SK-N-SH treated with all-trans-retinoic acid at 6 μM for 48 hours (cell line): Measurements from ENCODE around the gene AMPD3.

Experiments
- ATAC-seq: fragments of 200-7000 bp; cut with Tn5 transposase; 3 replicates; pipeline ENCODE4 v1.9.1; 2020; ENCODE audit warnings: mild to moderate bottlenecking, moderate library complexity
- ARNTL ChIP-seq: fragments of 450-650 bp; formaldehyde crosslinking; IDR thresholded peaks from 2 replicates; pipeline ENCODE4 v1.5.0; 2020; ENCODE audit warnings: low read depth, mild to moderate bottlenecking, moderate library complexity, borderline replicate concordance
- BACH2 ChIP-seq: fragments of 250-450 bp; sonication (Bioruptor Pico); IDR thresholded peaks from 2 replicates; pipeline ENCODE4 v1.9.0; 2021; ENCODE audit warnings: mild to moderate bottlenecking, borderline replicate concordance
- ESRRG ChIP-seq: fragments of 250-450 bp; sonication (Bioruptor Pico); IDR thresholded peaks from 2 replicates; pipeline ENCODE4 v1.6.1; 2021; ENCODE audit warnings: mild to moderate bottlenecking
- GLIS3 ChIP-seq: fragments of 250-450 bp; sonication (Bioruptor Pico); IDR thresholded peaks from 2 replicates; pipeline ENCODE4 v1.5.0; 2020; ENCODE audit warnings: mild to moderate bottlenecking, moderate library complexity
- ISL1 ChIP-seq: fragments of 250-450 bp; sonication (Bioruptor Pico); IDR thresholded peaks from 2 replicates; pipeline ENCODE4 v2.1.2; 2022; ENCODE audit warnings: mild to moderate bottlenecking, moderate library complexity
- OSR1 ChIP-seq: fragments of 250-450 bp; sonication (Bioruptor Pico); IDR thresholded peaks from 2 replicates; pipeline ENCODE4 v1.8.0; 2022; ENCODE audit warnings: moderate library complexity, mild to moderate bottlenecking, inconsistent platforms
- PATZ1 ChIP-seq: fragments of 250-450 bp; sonication (Bioruptor Pico); IDR thresholded peaks from 2 replicates; pipeline ENCODE4 v1.8.0; 2020; ENCODE audit warnings: mild to moderate bottlenecking, moderate library complexity, borderline replicate concordance
- PPARA ChIP-seq: fragments of 250-450 bp; sonication (Bioruptor Pico); IDR thresholded peaks from 2 replicates; pipeline ENCODE4 v1.5.0; 2020; ENCODE audit warnings: mild to moderate bottlenecking, borderline replicate concordance
- RARB ChIP-seq: fragments of 250-450 bp; sonication (Bioruptor Pico); IDR thresholded peaks from 2 replicates; pipeline ENCODE4 v1.8.0; 2021; ENCODE audit warnings: mild to moderate bottlenecking, moderate library complexity
- SNAI2 ChIP-seq: fragments of 250-450 bp; sonication (Bioruptor Pico); IDR thresholded peaks from 2 replicates; pipeline ENCODE4 v1.5.0; 2020; ENCODE audit warnings: mild to moderate bottlenecking, moderate library complexity
- TCF4 ChIP-seq: fragments of 250-450 bp; sonication (Bioruptor Pico); IDR thresholded peaks from 2 replicates; pipeline ENCODE4 v1.8.0; 2021; ENCODE audit warnings: mild to moderate bottlenecking, moderate library complexity, borderline replicate concordance
- TOX ChIP-seq: fragments of 250-450 bp; sonication (Bioruptor Pico); IDR thresholded peaks from 2 replicates; pipeline ENCODE4 v1.8.0; 2021; ENCODE audit warnings: mild to moderate bottlenecking, moderate library complexity, borderline replicate concordance
- ZC3H10 ChIP-seq: fragments of 250-450 bp; sonication (Bioruptor Pico); IDR thresholded peaks from 2 replicates; pipeline ENCODE4 v1.5.1; 2021; ENCODE audit warnings: mild to moderate bottlenecking, moderate library complexity
- ZFP3 ChIP-seq: fragments of 250-450 bp; sonication (Bioruptor Pico); IDR thresholded peaks from 2 replicates; pipeline ENCODE4 v1.5.0; 2020; ENCODE audit warnings: mild to moderate bottlenecking, moderate library complexity
- ZFP30 ChIP-seq: fragments of 450-650 bp; formaldehyde crosslinking; IDR thresholded peaks from 2 replicates; pipeline ENCODE4 v1.5.0; 2022; ENCODE audit warnings: mild to moderate bottlenecking, moderate library complexity
- ZNF565 ChIP-seq: fragments of 450-650 bp; formaldehyde crosslinking; conservative IDR thresholded peaks from 2 replicates; pipeline ENCODE4 v1.5.0; 2020; ENCODE audit warnings: low read depth, mild to moderate bottlenecking, moderate library complexity
- ZNF70 ChIP-seq: fragments of 450-650 bp; formaldehyde crosslinking; IDR thresholded peaks from 2 replicates; pipeline ENCODE4 v1.5.0; 2020; ENCODE audit warnings: mild to moderate bottlenecking, moderate library complexity
- ZNF8 ChIP-seq: fragments of 450-650 bp; formaldehyde crosslinking; IDR thresholded peaks from 2 replicates; pipeline ENCODE4 v1.5.0; 2020; ENCODE audit warnings: mild to moderate bottlenecking, moderate library complexity
- TF ChIP-seq, protein P1 (sequence below): fragments of 250-450 bp; sonication (Bioruptor Pico); IDR thresholded peaks from 2 replicates; pipeline ENCODE4 v1.5.1; 2021; ENCODE audit warnings: mild to moderate bottlenecking, moderate library complexity
- TF ChIP-seq, protein P2 (sequence below): fragments of 250-450 bp; sonication (Bioruptor Pico); IDR thresholded peaks from 2 replicates; pipeline ENCODE4 v1.5.0; 2020; ENCODE audit warnings: mild to moderate bottlenecking, moderate library complexity
- TF ChIP-seq, protein P3 (sequence below): fragments of 250-450 bp; sonication (Bioruptor Pico); IDR thresholded peaks from 2 replicates; pipeline ENCODE4 v1.8.0; 2021; ENCODE audit warnings: low read depth, mild to moderate bottlenecking, moderate library complexity, borderline replicate concordance
- TF ChIP-seq, protein P4 (sequence below): fragments of 250-450 bp; sonication (Bioruptor Pico); IDR thresholded peaks from 2 replicates; pipeline ENCODE4 v1.5.1; 2020; ENCODE audit warnings: low read depth, mild to moderate bottlenecking, moderate library complexity

The AMPD3 gene

DNA sequence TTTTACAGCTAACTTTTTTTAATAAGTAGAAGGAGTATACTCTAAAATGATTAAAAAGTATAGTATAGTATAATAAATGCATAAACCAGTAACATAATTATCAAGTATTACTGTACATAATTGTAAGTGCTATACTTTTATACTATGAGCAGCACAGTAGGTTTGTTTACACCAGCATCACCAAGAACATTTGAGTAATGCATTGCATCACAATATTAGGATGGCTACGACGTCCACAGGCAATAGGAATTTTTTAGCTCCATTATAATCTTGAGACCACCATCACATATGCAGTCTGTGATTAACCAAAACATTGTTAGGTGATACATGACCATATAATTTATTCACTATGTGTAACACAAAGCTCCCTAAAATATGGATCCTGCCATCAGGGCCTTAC lies 65.5 kb downstream of the AMPD3 start:
- no peak for ATAC-seq
- TF ChIP-seq ZNF565 (no peak), PPARA (CRISPR knock-in tag) (no peak), ISL1 (CRISPR knock-in tag) (no peak), BACH2 (no peak), RARB (CRISPR knock-in tag) (no peak), TOX (CRISPR knock-in tag) (no peak), ZFP3 (CRISPR knock-in tag) (no peak)
- TF ChIP-seq, protein P1, sequence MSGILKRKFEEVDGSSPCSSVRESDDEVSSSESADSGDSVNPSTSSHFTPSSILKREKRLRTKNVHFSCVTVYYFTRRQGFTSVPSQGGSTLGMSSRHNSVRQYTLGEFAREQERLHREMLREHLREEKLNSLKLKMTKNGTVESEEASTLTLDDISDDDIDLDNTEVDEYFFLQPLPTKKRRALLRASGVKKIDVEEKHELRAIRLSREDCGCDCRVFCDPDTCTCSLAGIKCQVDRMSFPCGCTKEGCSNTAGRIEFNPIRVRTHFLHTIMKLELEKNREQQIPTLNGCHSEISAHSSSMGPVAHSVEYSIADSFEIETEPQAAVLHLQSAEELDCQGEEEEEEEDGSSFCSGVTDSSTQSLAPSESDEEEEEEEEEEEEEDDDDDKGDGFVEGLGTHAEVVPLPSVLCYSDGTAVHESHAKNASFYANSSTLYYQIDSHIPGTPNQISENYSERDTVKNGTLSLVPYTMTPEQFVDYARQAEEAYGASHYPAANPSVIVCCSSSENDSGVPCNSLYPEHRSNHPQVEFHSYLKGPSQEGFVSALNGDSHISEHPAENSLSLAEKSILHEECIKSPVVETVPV (CRISPR knock-in tag): no peak

GRCh38 chr11:10522276-10522675 lies 67.2 kb downstream of the AMPD3 start:
- TF ChIP-seq PATZ1 (CRISPR knock-in tag) (no peak), ZFP30 (CRISPR knock-in tag) (no peak), ZC3H10 (CRISPR knock-in tag) (no peak), ESRRG (CRISPR knock-in tag) (no peak), PPARA (CRISPR knock-in tag) (no peak), ZNF565 (no peak), ARNTL (CRISPR knock-in tag) (no peak), BACH2 (no peak), GLIS3 (CRISPR knock-in tag) (no peak), SNAI2 (CRISPR knock-in tag) (no peak), RARB (CRISPR knock-in tag) (no peak), TOX (CRISPR knock-in tag) (no peak), TCF4 (CRISPR knock-in tag) (no peak)
- TF ChIP-seq, protein P1 (CRISPR knock-in tag): no peak
- TF ChIP-seq, protein P2, sequence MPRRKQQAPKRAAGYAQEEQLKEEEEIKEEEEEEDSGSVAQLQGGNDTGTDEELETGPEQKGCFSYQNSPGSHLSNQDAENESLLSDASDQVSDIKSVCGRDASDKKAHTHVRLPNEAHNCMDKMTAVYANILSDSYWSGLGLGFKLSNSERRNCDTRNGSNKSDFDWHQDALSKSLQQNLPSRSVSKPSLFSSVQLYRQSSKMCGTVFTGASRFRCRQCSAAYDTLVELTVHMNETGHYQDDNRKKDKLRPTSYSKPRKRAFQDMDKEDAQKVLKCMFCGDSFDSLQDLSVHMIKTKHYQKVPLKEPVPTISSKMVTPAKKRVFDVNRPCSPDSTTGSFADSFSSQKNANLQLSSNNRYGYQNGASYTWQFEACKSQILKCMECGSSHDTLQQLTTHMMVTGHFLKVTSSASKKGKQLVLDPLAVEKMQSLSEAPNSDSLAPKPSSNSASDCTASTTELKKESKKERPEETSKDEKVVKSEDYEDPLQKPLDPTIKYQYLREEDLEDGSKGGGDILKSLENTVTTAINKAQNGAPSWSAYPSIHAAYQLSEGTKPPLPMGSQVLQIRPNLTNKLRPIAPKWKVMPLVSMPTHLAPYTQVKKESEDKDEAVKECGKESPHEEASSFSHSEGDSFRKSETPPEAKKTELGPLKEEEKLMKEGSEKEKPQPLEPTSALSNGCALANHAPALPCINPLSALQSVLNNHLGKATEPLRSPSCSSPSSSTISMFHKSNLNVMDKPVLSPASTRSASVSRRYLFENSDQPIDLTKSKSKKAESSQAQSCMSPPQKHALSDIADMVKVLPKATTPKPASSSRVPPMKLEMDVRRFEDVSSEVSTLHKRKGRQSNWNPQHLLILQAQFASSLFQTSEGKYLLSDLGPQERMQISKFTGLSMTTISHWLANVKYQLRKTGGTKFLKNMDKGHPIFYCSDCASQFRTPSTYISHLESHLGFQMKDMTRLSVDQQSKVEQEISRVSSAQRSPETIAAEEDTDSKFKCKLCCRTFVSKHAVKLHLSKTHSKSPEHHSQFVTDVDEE (CRISPR knock-in tag): no peak
- TF ChIP-seq, protein P3, sequence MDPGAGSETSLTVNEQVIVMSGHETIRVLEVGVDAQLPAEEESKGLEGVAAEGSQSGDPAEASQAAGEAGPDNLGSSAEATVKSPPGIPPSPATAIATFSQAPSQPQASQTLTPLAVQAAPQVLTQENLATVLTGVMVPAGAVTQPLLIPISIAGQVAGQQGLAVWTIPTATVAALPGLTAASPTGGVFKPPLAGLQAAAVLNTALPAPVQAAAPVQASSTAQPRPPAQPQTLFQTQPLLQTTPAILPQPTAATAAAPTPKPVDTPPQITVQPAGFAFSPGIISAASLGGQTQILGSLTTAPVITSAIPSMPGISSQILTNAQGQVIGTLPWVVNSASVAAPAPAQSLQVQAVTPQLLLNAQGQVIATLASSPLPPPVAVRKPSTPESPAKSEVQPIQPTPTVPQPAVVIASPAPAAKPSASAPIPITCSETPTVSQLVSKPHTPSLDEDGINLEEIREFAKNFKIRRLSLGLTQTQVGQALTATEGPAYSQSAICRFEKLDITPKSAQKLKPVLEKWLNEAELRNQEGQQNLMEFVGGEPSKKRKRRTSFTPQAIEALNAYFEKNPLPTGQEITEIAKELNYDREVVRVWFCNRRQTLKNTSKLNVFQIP: no peak
- ATAC-seq: no peak

- no peak for ATAC-seq
- TF ChIP-seq OSR1 (CRISPR knock-in tag): no peak
- no peak for TF ChIP-seq ZNF8 (CRISPR knock-in tag)
- no peak for TF ChIP-seq SNAI2 (CRISPR knock-in tag)
- TF ChIP-seq TOX (CRISPR knock-in tag): no peak
- no peak for TF ChIP-seq ZFP3 (CRISPR knock-in tag)
- TF ChIP-seq, protein P3: no peak
- TF ChIP-seq BACH2: no peak
- no peak for TF ChIP-seq PPARA (CRISPR knock-in tag)
- TF ChIP-seq, protein P4, sequence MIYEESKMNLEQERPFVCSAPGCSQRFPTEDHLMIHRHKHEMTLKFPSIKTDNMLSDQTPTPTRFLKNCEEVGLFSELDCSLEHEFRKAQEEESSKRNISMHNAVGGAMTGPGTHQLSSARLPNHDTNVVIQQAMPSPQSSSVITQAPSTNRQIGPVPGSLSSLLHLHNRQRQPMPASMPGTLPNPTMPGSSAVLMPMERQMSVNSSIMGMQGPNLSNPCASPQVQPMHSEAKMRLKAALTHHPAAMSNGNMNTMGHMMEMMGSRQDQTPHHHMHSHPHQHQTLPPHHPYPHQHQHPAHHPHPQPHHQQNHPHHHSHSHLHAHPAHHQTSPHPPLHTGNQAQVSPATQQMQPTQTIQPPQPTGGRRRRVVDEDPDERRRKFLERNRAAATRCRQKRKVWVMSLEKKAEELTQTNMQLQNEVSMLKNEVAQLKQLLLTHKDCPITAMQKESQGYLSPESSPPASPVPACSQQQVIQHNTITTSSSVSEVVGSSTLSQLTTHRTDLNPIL (CRISPR knock-in tag): no peak
- TF ChIP-seq ZNF70: no peak
- no peak for TF ChIP-seq ESRRG (CRISPR knock-in tag)
- TF ChIP-seq, protein P1 (CRISPR knock-in tag): no peak
- TF ChIP-seq ISL1 (CRISPR knock-in tag): no peak
- TF ChIP-seq ZC3H10 (CRISPR knock-in tag): no peak
- no peak for TF ChIP-seq ARNTL (CRISPR knock-in tag)
- no peak for TF ChIP-seq GLIS3 (CRISPR knock-in tag)
- TF ChIP-seq ZNF565: no peak
- no peak for TF ChIP-seq TCF4 (CRISPR knock-in tag)
- no peak for TF ChIP-seq ZFP30 (CRISPR knock-in tag)
- TF ChIP-seq RARB (CRISPR knock-in tag): no peak
- TF ChIP-seq, all 23 proteins: peak for 0
Observed at GRCh38 chr11:10522921-10523320, 67.9 kb downstream of the AMPD3 start.
